H9 (cell line): ENCODE data around the gene PTGFRN. TPM values are rescaled to one million over a fixed set of nuclear protein-coding genes. Genes with fewer than 3 reads are reported as not detected.

Source experiments
- DNase-seq: peaks from one replicate; pipeline ENCODE4 v3.0.0-alpha.2; 2017
- H2AFZ ChIP-seq: one replicate; pipeline ENCODE4 v1.6.1; 2013; ENCODE audit warnings: mild to moderate bottlenecking, low read length, control low read depth, moderate library complexity
- H2AK5ac ChIP-seq: 2 replicates; pipeline ENCODE4 v1.6.1; 2013; ENCODE audit warnings: low read length, control low read depth, mixed read lengths; ENCODE audit not compliant: insufficient read length
- H2BK120ac ChIP-seq: one replicate; pipeline ENCODE4 v1.6.1; 2013; ENCODE audit warnings: low read depth, mild to moderate bottlenecking, low read length, control low read depth, inconsistent platforms; ENCODE audit not compliant: poor library complexity, severe bottlenecking
- H2BK12ac ChIP-seq: 2 replicates; pipeline ENCODE4 v1.6.1; 2013; ENCODE audit warnings: low read length, control low read depth, mixed read lengths, low read depth; ENCODE audit not compliant: insufficient read length
- H2BK15ac ChIP-seq: 2 replicates; pipeline ENCODE4 v1.6.1; 2013; ENCODE audit warnings: low read depth, low read length, control low read depth
- H2BK20ac ChIP-seq: one replicate; pipeline ENCODE4 v1.6.1; 2013; ENCODE audit warnings: low read depth, mild to moderate bottlenecking, low read length, control low read depth, inconsistent platforms; ENCODE audit not compliant: poor library complexity, severe bottlenecking
- H2BK5ac ChIP-seq: 2 replicates; pipeline ENCODE4 v1.6.1; 2013; ENCODE audit warnings: low read length, control low read depth, mixed read lengths; ENCODE audit not compliant: insufficient read length
- H3K14ac ChIP-seq: 2 replicates; pipeline ENCODE4 v1.6.1; 2013; ENCODE audit warnings: low read length, control low read depth; ENCODE audit not compliant: insufficient read depth
- H3K18ac ChIP-seq: 2 replicates; pipeline ENCODE4 v1.6.1; 2013; ENCODE audit warnings: low read depth, mild to moderate bottlenecking, mixed read lengths, low read length, control low read depth; ENCODE audit not compliant: insufficient read length
- H3K23ac ChIP-seq: 2 replicates; pipeline ENCODE4 v1.6.1; 2013; ENCODE audit warnings: low read length, control low read depth, mixed read lengths, low read depth; ENCODE audit not compliant: insufficient read length
- H3K23me2 ChIP-seq: 2 replicates; pipeline ENCODE4 v1.6.1; 2013; ENCODE audit warnings: low read depth, mild to moderate bottlenecking, mixed read lengths, low read length, control low read depth; ENCODE audit not compliant: insufficient read length, poor library complexity, severe bottlenecking
- H3K27ac ChIP-seq: 2 replicates; pipeline ENCODE4 v1.5.1; 2013; ENCODE audit warnings: low read length, control low read depth, mixed read lengths, low read depth; ENCODE audit not compliant: insufficient read length
- H3K27me3 ChIP-seq: 2 replicates; pipeline ENCODE4 v1.6.1; 2013; ENCODE audit warnings: low read length, control low read depth, inconsistent platforms; ENCODE audit not compliant: insufficient read depth
- H3K4ac ChIP-seq: 2 replicates; pipeline ENCODE4 v1.6.1; 2013; ENCODE audit warnings: low read depth, mild to moderate bottlenecking, control low read depth, inconsistent platforms, low read length, moderate library complexity
- H3K4me1 ChIP-seq: 2 replicates; pipeline ENCODE4 v1.6.1; 2013; ENCODE audit warnings: low read length, control low read depth, inconsistent platforms; ENCODE audit not compliant: insufficient read depth
- H3K4me2 ChIP-seq: 2 replicates; pipeline ENCODE4 v1.6.1; 2013; ENCODE audit warnings: low read length, control low read depth, mixed read lengths; ENCODE audit not compliant: insufficient read length, insufficient read depth
- H3K56ac ChIP-seq: 2 replicates; pipeline ENCODE4 v1.6.1; 2013; ENCODE audit warnings: low read depth, mild to moderate bottlenecking, mixed read lengths, low read length, control low read depth; ENCODE audit not compliant: insufficient read length
- H3K79me1 ChIP-seq: 2 replicates; pipeline ENCODE4 v1.6.1; 2013; ENCODE audit warnings: low read depth, mild to moderate bottlenecking, moderate library complexity, low read length, control low read depth, inconsistent platforms; ENCODE audit not compliant: insufficient read depth, poor library complexity, severe bottlenecking
- H3K79me2 ChIP-seq: 2 replicates; pipeline ENCODE4 v1.6.1; 2013; ENCODE audit warnings: low read length, control low read depth, inconsistent platforms; ENCODE audit not compliant: insufficient read depth
- H3K9ac ChIP-seq: 2 replicates; pipeline ENCODE4 v1.6.1; 2013; ENCODE audit warnings: low read length, control low read depth, mixed read lengths; ENCODE audit not compliant: insufficient read length; ENCODE audit errors: extremely low read depth
- H3K9me3 ChIP-seq: one replicate; pipeline ENCODE4 v1.6.1; 2013; ENCODE audit warnings: low read depth, low read length, inconsistent platforms; ENCODE audit not compliant: control insufficient read depth
- H3T11ph ChIP-seq: one replicate; pipeline ENCODE4 v1.6.1; 2013; ENCODE audit warnings: mild to moderate bottlenecking, low read length, control low read depth, inconsistent platforms
- H4K20me1 ChIP-seq: one replicate; pipeline ENCODE4 v1.6.1; 2013; ENCODE audit not compliant: control insufficient read depth, insufficient read length, insufficient read depth
- H4K5ac ChIP-seq: 2 replicates; pipeline ENCODE4 v1.6.1; 2013; ENCODE audit warnings: low read depth, mild to moderate bottlenecking, mixed read lengths, low read length, control low read depth; ENCODE audit not compliant: insufficient read length
- H4K8ac ChIP-seq: replicated peaks from 2 replicates; pipeline ENCODE4 v1.6.1; 2013; ENCODE audit warnings: low read length, control low read depth, mixed read lengths, low read depth; ENCODE audit not compliant: insufficient read length
- H4K91ac ChIP-seq: 2 replicates; pipeline ENCODE4 v1.6.1; 2013; ENCODE audit warnings: low read depth, mild to moderate bottlenecking, moderate library complexity, mixed read lengths, low read length, control low read depth; ENCODE audit not compliant: insufficient read length
- H3K27ac Mint-ChIP-seq, 3 experiments: 2 replicates in 2 of 3; 3 replicates in 1 of 3; pipeline ENCODE4 v1.8.0; 2020 to 2021; ENCODE audit warnings: mixed read lengths in 3 of 3, mild to moderate bottlenecking in 1 of 3, moderate library complexity in 1 of 3
- H3K27me3 Mint-ChIP-seq: 2 replicates; pipeline ENCODE4 v1.8.0; 2021; ENCODE audit warnings: low read depth, mild to moderate bottlenecking, moderate library complexity, mixed read lengths
- H3K36me3 Mint-ChIP-seq, 3 experiments: 2 replicates in 2 of 3; 3 replicates in 1 of 3; pipeline ENCODE4 v1.8.0; 2020 to 2021; ENCODE audit warnings: low read depth in 3 of 3, mixed read lengths in 3 of 3; ENCODE audit not compliant: insufficient read depth in 1 of 3
- H3K4me1 Mint-ChIP-seq, 2 experiments: 2 replicates each; pipeline ENCODE4 v1.8.0; 2020; ENCODE audit warnings: mixed read lengths in 2 of 2
- H3K4me3 Mint-ChIP-seq, 2 experiments: 2 replicates in 1 of 2; 3 replicates in 1 of 2; pipeline ENCODE4 v1.8.0; 2020 to 2021; ENCODE audit warnings: mild to moderate bottlenecking in 2 of 2, mixed read lengths in 2 of 2, moderate library complexity in 1 of 2
- H3K9me3 Mint-ChIP-seq, 2 experiments: 2 replicates in 1 of 2; 3 replicates in 1 of 2; pipeline ENCODE4 v1.8.0; 2020; ENCODE audit warnings: mild to moderate bottlenecking in 2 of 2, mixed read lengths in 2 of 2, moderate library complexity in 1 of 2
- WGBS: extraction: QIAGEN DNeasy Blood & Tissue Kit; methylation state at CpG from one replicate; pipeline ENCODE4 v1.1.7; 2013; ENCODE audit warnings: missing lambda C conversion rate, low lambda C conversion rate, mixed read lengths; ENCODE audit not compliant: insufficient read length; ENCODE audit errors: extremely low coverage; 5-methylcytosine and 5-hydroxymethylcytosine counted together
- total RNA-seq: library from RNA; stranded (reverse); gene quantifications from 2 replicates; pipeline ENCODE4 v1.2.1, GENCODE V29; 2021
- TF ChIP-seq, protein P1 (sequence below): fragments of 200-600 bp; sonication (generic); conservative IDR thresholded peaks from 3 replicates; pipeline ENCODE4 v1.8.0; 2021; ENCODE audit warnings: antibody characterized with exemption, mild to moderate bottlenecking

The PTGFRN gene
- total RNA-seq, 1 experiment from 2014 or later, result 26.3 TPM

GRCh38 chr1:116906812-116907211 lies 2.9 kb upstream of the PTGFRN start:
- Histone ChIP-seq H2AFZ (no peak overlapping the region), H2BK20ac (no peak overlapping the region), H2BK15ac (no peak overlapping the region), H4K8ac (no peak overlapping the region), H3T11ph (no peak overlapping the region), H3K18ac (no peak overlapping the region), H3K23ac (no peak overlapping the region), H3K27me3 (no peaks in the 10 kb centered on the region), H4K20me1 (no peaks in the 10 kb centered on the region), H3K9me3 (no peaks in the 10 kb centered on the region), H3K14ac (no peak overlapping the region), H3K4me2 (no peak overlapping the region), H2BK5ac (no peak overlapping the region), H3K27ac (no peak overlapping the region), H4K5ac (no peak overlapping the region), H2BK12ac (no peak overlapping the region), H3K79me2 (no peaks in the 10 kb centered on the region), H3K56ac (no peak overlapping the region), H4K91ac (no peak overlapping the region), H3K9ac (no peak overlapping the region), H3K4me1 (peaks cover 3% of the 10 kb centered on the region; the same call in 1 of the 2 replicates), H3K23me2 (peaks cover 5% of the 10 kb centered on the region), H3K4ac (no peak overlapping the region), H3K79me1 (no peaks in the 10 kb centered on the region), H2BK120ac (no peak overlapping the region), H2AK5ac (no peak overlapping the region)
- WGBS, result no CpG with 5 or more reads among the region's 3 CpGs
- Mint-ChIP-seq H3K4me3 (no peak overlapping the region), H3K9me3 (no peaks in the 10 kb centered on the region), H3K27ac (no peak overlapping the region), H3K36me3 (no peaks in the 10 kb centered on the region; a peak in 2 of 7 replicates), H3K27me3 (no peaks in the 10 kb centered on the region; the same call in 1 of the 2 replicates), H3K4me1 (peaks cover 23 to 25% of the 10 kb centered on the region in 2 experiments)
- TF ChIP-seq, protein P1, sequence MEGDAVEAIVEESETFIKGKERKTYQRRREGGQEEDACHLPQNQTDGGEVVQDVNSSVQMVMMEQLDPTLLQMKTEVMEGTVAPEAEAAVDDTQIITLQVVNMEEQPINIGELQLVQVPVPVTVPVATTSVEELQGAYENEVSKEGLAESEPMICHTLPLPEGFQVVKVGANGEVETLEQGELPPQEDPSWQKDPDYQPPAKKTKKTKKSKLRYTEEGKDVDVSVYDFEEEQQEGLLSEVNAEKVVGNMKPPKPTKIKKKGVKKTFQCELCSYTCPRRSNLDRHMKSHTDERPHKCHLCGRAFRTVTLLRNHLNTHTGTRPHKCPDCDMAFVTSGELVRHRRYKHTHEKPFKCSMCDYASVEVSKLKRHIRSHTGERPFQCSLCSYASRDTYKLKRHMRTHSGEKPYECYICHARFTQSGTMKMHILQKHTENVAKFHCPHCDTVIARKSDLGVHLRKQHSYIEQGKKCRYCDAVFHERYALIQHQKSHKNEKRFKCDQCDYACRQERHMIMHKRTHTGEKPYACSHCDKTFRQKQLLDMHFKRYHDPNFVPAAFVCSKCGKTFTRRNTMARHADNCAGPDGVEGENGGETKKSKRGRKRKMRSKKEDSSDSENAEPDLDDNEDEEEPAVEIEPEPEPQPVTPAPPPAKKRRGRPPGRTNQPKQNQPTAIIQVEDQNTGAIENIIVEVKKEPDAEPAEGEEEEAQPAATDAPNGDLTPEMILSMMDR, result no peak
- DNase-seq, result no peak
